Activated CD8-positive, alpha-beta memory T cell treated with anti-CD3 and anti-CD28 coated beads for 24 hours (primary cell): ENCODE data around the gene CDK16.

Experiments
- DNase-seq: peaks from one replicate; pipeline ENCODE4 v3.0.0-alpha.2; 2020

The CDK16 gene

GRCh38 chrX:47186096-47186740 is 32.3 kb upstream of the CDK16 start:
- DNase-seq: no peak

- no peak for DNase-seq
These were observed 31.3 kb upstream of the CDK16 start for GRCh38 chrX:47187106-47187677.

GRCh38 chrX:47189906-47190305 is 28.6 kb upstream of the CDK16 start:
- no peak for DNase-seq

GRCh38 chrX:47190445-47191269 is 27.8 kb upstream of the CDK16 start:
- peak; percentile 89 for DNase-seq

GRCh38 chrX:47191331-47191730 is 27.1 kb upstream of the CDK16 start:
- peak; percentile 71 for DNase-seq

DNA sequence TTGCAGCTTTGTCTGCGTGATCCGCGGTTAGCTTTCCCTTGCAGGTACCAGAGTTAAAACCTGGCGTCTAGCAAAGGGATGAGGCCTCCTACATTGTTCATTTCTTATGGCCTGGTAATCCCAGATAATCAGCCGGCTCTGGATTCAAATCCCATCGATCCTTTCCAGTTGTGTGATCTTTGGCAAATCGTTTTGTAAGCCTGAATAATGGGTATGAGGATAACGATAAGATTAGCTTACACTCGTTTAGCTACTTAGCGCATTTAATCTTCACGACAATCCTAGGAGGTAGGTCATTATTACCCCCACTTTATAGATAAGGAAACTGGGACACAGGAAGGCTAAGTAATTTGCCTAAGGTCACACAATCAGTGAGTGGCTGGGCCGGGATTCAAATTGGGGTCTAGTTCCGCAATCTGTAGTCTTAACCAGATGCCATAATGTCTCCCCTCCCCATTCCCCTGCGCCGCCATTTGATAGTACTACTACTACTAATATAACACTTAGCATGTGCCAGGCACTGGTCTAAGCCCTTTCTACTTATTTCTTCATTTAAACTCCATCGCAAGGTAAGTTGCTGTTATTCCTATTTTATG is 26.6 kb upstream of the CDK16 start:
- no peak for DNase-seq

GRCh38 chrX:47193475-47194193 is 24.8 kb upstream of the CDK16 start, which contains the start of gene UBA1:
TSS of gene UBA1 (plus strand) at chrX:47193829. CDS start at chrX:47198803, 4,974 bp downstream.
- peak; percentile 98 for DNase-seq

GRCh38 chrX:47194194-47194787 is 24.2 kb upstream of the CDK16 start:
- no peak for DNase-seq

DNA sequence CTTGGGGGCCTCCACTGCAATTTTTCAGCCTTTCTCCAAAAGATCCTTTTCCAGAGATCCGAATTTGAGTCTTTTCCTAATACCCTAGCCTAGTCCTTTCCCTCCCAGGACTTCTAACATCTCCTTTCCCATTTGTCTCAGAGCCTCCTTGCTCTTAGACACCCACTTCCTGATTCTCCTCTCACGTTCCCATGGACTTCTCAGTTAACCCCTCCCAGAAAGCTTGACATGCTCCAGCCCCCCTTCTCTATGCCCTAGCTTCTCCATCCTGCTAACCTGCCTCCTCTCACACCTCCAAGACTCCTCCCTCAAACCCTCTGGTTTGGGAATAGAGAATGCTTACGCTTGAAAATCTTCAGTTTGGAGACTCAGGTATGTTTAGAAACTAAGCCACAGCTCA is 22.4 kb upstream of the CDK16 start:
- no peak for DNase-seq

- DNase-seq: no peak
These were observed 21.0 kb upstream of the CDK16 start for GRCh38 chrX:47197526-47197925.

DNA sequence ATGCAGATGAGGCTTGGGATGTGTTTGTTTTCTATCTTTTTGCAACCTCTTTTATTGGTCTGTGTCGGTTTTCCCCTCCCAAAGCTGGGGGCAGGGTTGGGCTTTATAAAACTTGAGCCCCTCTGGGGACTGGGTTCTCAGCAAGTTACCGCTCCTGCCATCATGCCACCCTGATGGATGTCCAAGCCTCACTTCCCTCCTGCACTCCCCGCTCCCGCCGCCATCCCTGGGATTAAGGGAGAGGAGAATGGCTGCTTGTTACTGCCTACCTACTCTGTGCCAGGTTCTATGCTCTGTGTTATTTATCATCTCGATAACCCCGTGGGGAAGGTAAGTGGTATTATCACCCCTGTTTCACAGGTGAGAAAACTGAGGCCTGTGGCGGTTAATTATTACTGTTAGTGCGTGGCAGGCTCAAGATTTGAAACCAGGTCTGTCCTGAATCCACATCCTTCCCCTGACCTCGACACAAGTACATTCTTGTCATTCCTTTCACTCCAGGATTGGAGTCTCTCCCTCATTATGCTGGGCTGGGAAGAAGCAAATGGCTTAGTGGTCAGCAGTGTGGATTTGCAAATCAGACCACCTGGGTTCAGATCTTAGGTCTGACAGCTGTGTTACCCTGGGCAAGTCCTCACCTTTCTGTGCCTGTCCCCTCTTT is 20.3 kb upstream of the CDK16 start:
- no peak for DNase-seq

GRCh38 chrX:47198687-47199080 is 19.8 kb upstream of the CDK16 start:
- no peak for DNase-seq

DNA sequence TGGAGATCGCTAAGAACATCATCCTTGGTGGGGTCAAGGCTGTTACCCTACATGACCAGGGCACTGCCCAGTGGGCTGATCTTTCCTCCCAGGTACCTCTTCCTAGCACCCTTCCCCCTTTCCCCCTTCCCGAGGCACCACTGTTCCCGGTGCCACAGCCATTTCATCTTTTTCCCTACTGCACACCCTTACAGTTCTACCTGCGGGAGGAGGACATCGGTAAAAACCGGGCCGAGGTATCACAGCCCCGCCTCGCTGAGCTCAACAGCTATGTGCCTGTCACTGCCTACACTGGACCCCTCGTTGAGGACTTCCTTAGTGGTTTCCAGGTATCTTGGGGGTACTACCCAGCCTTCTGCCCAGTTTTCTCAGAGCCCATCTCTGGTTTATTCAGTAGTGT is 19.2 kb upstream of the CDK16 start:
- no peak for DNase-seq

- DNase-seq: no peak
These were observed 17.9 kb upstream of the CDK16 start for GRCh38 chrX:47200385-47201150.

DNA sequence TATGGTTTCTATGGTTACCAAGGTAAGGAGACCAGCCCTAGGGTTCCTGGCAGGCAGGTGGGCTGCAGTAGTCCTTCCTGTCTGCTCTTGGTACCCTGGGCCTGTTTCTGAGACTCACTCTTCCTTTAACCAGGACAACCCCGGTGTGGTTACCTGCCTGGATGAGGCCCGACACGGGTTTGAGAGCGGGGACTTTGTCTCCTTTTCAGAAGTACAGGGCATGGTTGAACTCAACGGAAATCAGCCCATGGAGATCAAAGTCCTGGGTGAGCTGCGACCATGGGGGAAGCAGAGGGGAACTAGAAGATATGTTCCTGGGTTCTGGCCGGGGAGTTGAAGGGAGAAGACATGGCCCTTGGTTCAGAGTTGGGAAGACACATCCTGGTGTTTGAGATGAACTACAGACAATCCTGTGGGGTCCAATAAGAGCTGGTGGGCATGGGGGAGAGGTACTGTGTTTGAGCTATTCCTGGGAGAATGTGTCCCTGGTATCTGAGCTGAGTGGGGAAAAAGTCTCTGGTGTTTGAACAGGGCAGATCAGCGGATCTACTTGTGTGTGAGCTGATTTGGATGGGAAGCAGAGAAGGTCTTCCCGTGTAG is 17.0 kb upstream of the CDK16 start:
- no peak for DNase-seq

DNA sequence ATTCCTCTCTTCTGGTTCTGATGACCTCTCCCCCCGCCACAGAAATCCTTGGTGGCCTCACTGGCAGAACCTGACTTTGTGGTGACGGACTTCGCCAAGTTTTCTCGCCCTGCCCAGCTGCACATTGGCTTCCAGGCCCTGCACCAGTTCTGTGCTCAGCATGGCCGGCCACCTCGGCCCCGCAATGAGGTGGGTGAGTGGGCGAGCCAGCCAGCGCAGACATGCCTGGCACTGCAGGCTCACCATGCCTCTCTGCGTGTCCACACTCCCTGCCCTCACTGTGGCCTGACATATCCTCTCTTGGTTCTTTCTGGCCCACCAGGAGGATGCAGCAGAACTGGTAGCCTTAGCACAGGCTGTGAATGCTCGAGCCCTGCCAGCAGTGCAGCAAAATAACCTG is 16.2 kb upstream of the CDK16 start:
- no peak for DNase-seq

DNA sequence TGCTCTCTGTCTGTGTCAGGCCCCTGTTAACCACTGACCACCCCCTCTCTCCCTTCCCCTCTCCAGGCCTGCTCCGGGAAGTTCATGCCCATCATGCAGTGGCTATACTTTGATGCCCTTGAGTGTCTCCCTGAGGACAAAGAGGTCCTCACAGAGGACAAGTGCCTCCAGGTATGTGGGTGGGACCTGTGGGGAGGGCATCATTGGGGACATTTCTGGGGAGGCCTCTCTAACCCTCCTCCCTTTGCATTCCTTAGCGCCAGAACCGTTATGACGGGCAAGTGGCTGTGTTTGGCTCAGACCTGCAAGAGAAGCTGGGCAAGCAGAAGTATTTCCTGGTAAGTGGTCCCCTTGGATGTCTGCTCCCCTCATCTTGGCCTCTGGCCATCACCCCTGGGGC is 15.6 kb upstream of the CDK16 start:
- no peak for DNase-seq

DNA sequence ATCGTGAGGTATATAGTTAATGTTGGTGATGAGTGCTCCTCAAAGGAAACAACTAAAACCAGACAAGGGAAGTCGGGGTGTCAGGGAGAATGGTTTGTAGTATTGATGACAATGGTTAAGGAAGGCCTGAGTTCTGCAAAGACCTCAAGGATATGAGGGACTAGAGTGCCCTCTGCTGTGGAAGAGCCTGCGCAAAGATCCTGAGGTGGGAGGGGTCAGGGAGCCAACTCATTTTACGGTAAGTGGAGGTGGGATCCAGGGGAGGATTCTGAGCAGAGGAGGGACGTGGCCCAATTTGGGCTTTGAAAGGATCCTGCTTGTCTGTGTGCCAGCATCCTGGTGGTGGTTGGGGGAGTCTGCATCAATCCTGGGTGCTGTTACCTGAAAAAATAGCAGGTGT is 13.5 kb upstream of the CDK16 start:
- no peak for DNase-seq

GRCh38 chrX:47206316-47206715 is 12.2 kb upstream of the CDK16 start:
- DNase-seq: no peak

GRCh38 chrX:47208108-47208507 is 10.4 kb upstream of the CDK16 start:
- no peak for DNase-seq
